ENCODE measurements around the gene ZFAND5.

The ZFAND5 gene, protein sequence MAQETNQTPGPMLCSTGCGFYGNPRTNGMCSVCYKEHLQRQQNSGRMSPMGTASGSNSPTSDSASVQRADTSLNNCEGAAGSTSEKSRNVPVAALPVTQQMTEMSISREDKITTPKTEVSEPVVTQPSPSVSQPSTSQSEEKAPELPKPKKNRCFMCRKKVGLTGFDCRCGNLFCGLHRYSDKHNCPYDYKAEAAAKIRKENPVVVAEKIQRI

DNA sequence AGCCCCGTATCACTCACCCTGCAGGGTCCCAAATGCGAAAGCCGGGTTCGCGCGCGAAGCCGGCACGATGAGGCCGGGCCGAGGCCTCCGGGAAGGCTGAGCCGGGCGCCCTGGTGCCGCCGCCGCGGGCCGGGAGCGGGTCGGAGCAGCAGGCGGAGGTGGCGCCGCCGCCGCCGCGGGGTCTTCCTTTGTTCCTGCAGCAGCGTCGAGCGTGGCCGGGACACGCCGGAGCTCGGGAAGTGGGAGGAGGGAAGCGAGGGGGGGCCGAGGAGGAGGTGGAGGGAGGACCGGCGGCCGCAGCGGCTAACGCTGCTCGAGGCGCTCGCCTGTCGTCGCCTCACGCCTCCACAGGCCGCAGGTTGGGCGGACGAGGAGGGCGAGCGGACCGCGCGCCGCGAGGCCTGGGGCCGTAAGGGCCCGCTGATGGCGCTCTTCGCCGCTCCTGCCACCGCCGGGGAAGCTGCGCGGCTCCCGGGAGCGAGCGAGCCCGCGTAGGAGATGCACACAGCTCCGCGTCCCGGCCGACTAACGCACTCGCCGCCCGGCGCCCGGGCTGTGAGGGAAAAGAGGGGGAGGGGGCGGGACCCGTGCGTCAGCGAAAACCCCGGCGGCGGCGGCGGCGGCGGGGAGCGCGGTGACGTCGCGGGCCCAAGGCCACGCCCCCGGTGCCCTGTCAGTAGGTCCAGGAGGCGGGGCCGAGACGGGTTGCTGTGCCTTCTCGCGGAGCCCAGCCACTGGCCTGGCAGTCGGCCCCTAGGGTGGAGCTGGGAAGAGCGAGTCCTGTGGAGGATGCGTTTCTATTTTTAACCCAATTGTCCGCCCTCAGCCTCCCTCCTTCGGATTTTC, at the start of gene ZFAND5:
Gene ZFAND5 (minus strand): TSS at position 530 of the 846 bp plus-strand sequence. CDS start 4,430 bp downstream, outside the sequence.
- DNase-seq (ENCODE audit: low spot score) = peak; percentile 99

DNA sequence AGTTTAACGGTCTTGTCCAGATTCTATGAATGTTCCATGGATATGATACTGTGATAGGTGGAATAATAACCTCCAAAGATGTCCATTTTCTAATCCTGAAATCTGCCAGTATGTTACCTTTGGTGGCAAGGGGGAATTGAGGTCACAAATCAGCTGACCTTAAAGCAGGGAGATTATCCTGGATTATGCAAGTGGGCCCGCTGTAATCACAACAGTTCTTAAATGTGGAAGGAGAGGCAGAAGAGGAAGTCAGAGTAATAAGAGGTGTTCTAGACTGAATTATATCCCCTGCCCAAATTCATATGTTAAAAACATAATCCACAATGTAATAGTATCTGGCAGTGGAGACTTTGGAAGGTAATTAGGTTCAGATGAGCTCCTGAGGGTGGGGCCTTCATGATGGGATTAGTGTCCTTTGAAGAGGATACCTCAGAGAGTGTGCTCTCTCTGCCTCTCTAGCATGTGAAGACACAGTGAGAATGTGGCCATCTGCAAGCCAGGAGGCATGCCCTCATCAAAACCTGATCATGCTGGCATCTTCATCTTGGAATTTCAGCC, 47.6 kb upstream of the ZFAND5 start:
- DNase-seq (ENCODE audit: low spot score) = no peak

GRCh38 chr9:72410214-72410613, 45.2 kb upstream of the ZFAND5 start:
- DNase-seq (ENCODE audit: low spot score) = no peak

- DNase-seq (ENCODE audit: low spot score) = no peak
Observed at GRCh38 chr9:72407114-72407513, 42.1 kb upstream of the ZFAND5 start.

DNA sequence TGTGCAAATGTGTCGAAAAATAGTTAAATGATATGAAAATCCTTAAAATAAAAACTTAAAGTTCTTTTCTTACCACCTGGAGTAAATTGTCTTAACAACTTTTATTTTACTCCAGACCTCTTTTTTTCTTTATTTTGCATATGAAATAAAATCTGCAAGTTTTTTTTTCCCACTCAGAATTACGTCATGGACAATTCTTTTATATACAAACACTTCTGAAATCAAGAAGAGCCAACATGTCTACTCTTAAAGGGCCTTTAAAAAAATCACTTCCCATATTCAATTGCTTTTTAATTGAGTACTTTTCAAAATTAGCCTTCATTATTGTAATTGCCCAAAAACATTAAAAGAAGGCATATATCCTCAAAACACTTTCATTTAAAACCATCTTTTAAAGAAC, 37.7 kb upstream of the ZFAND5 start:
- DNase-seq (ENCODE audit: low spot score) = no peak

- DNase-seq (ENCODE audit: low spot score) = no peak
Observed at GRCh38 chr9:72401396-72401795, 36.4 kb upstream of the ZFAND5 start.

DNA sequence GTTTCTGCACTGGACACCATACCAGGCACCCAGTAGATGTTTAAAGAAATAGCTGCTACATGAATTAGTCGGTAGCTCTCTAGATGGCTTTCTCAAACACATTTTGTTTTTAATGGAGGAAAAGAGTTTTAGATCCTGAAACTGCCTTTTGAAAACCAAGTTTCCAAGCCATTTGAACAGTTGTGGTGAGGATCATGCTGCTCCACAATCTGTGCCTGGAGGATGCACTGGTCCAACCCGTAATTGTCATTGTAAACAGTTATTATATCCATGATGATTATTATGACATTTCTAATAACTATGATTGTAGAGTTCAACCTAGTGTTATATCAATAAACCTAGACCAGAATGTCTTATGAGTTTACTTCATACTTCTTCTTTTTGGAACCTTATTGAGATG, 35.9 kb upstream of the ZFAND5 start:
- DNase-seq (ENCODE audit: low spot score) = no peak

DNA sequence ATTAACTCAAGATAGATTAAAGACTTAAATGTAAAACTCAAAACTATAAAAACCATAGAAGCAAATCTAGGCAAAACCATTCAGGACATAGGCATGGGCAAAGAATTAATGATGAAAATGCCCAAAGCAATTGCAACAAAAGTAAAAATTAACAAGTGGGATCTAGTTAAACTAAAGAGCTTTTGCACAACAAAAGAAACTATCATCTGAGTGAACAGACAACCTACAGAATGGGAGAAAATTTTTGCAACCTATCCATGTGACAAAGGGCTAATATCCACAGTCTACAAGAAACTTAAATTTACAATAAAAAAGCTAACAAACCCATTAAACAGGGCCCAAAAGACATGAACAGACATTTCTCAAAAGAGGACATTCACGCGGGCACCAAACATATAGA, 34.4 kb upstream of the ZFAND5 start:
- no peak for DNase-seq (ENCODE audit: low spot score)

DNA sequence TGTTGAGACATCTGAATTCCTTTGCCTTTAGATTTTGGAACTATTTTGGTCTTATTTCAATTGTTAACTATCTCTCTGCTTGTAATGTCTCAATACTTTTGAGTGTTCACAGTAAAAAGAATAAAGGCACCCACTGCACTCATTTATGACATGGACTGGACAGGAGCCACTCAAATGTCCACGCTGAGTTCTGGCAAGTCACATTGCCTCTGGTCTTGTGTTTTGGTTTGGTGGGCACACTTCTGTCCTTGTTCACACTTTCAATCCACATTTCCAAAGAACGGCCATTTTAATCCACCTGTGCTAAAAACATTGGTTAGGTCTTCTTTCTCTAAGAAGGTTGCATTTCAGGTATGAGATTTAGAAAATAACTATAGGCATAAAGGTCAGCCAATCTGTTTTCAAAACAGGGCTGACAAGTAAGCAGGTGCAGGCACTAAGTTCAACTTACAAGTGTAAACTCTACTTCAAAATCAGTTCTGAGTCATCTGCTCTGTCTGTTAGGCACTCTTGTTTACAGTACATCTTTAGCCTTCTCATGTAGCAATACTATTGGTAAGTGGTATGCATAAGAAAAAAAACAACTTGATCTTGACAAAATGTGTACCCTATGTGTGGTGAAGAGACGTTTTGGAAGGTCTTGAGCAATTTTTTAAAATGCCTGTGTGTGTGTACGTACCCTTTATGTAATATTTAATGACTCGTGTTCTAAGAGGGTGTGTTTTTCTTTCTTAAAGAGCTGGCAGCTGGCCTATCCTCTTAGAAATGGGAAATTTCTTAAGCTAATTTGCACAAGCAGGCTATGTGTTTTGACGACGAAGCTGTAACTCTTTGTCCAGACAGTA, 31.5 kb upstream of the ZFAND5 start:
- DNase-seq (ENCODE audit: low spot score) = no peak

DNA sequence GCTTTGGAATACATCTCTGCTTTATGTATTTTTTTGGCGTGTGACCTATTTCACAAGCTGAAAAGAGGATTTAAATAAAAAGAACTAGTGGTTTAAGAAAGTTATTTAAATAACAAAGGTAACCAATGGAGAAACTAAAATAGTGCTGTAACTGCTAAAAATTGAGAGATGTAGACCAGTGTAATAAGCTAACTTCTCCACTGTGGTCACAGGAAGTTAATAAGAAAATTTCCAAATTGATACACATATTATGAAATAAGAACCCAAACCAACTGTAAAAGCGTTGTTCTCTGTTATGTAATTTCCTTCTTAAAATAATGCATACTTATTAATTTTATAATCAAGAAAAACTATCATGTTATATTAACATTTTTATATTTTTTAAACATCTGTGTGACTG, 29.1 kb upstream of the ZFAND5 start:
- DNase-seq (ENCODE audit: low spot score) = no peak

GRCh38 chr9:72390907-72391306, 25.9 kb upstream of the ZFAND5 start:
- DNase-seq (ENCODE audit: low spot score) = no peak

GRCh38 chr9:72386186-72386585, 21.2 kb upstream of the ZFAND5 start:
- no peak for DNase-seq (ENCODE audit: low spot score)

DNA sequence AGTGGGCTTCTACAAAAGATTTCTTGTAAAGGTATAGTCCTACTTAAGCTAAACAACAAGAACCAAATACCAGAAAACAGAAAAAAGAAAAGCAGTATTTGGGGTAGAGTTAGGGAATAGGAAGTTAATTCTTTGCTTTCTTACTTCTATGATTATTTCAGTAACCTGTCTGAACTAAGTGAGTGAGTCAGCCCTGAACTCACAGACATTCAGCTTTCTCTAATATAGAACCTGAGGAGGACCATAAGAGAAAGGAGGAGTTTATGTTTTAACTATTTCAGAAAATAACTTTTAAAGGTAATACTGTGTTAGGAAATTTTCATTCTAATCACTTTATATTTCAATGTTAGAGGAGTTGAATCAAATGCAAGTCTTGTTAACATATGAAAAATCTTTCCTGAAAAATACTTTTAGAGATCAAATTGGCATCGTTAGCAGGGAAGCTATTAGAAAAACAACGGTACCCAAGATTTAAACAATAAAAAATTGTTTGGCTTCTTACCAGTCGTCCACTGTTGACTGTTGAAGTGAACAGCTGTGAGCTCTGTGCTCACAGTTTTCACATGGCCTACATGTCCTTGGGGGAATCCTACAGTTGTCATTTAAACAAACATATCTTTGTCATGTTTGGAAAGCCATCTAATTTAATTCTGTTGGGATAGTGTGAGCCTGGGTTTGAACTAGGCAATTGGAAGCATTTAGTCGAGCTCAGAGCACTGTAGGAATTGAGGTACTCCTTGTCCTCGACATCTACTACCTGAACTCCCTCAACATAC, 19.9 kb upstream of the ZFAND5 start:
- no peak for DNase-seq (ENCODE audit: low spot score)

GRCh38 chr9:72383978-72384709, 19.1 kb upstream of the ZFAND5 start:
- no peak for DNase-seq (ENCODE audit: low spot score)

DNA sequence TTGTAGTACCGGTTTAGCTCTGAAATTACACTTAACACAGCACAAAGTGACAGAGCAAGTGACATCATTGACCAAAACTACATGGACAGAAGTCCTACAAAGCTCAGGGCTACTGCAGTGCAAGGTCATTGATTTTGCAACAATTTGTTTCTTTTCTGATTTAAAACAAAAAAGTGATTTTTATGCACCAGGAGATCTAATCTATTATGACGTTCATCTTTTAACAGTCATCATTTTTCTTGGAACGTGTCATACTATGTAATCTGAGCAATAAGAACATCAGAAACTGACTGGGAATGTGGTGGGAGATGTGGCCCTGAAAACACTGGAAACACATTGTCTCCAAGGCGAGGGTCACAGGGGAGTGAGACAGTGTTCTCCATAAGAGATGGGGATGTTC, 17.4 kb upstream of the ZFAND5 start:
- no peak for DNase-seq (ENCODE audit: low spot score)

GRCh38 chr9:72377041-72377440, 12.0 kb upstream of the ZFAND5 start:
- no peak for DNase-seq (ENCODE audit: low spot score)

DNA sequence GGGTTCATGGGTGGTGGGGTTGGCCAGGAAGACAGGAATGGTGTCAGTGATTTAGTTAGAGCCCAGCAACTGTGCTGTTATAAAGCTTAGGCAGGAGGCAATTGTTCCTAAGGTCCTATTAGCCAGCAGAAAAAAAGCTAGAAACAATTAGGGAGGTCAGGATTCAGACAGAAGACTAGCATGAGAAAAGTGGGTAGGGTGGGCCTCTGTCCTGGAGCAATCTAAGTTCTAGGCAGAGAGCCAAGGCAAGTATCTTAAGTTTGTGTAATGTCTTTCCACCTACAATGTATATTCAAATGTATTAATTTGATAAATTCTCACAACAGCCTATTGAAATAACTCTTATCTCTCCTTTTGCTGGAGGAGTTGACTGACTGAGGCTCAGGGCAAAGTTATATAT, 6.1 kb upstream of the ZFAND5 start:
- no peak for DNase-seq (ENCODE audit: low spot score)

DNA sequence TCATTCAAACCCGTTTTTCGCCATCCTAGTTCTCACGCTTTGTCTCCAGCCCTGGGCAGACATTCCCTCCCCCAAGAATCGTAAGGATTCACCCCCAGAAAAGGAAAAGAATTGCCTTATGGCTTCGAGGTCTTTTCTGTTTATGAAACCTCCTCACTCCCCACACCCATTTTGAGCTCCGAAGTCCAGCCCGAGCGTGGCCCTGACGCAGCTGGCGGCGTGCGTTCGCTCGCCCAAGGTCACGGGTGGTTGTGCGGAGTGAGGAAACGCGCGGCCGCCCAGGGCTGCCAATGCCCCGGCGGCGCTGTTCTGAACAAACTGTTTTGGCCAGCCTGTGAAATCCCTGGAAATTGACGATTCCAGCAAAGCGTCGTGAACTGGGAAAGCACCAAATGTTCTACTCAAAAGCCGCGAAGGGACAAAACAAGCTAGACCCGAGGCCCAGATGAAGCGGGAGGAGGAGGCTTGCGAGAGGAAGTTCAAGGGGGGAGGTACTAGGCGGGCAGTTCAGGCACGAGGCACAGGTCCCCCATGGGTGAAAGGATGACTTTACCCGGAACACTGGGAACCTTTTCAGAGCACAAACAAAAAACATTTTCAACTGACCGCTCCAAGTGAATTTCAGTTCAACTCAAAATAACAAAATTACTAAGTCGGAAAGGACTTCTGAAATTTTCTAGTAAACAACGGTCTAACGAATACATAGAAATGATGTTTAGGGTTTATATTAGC, 683 bp upstream of the ZFAND5 start:
- peak; percentile 89 for DNase-seq (ENCODE audit: low spot score)

DNA sequence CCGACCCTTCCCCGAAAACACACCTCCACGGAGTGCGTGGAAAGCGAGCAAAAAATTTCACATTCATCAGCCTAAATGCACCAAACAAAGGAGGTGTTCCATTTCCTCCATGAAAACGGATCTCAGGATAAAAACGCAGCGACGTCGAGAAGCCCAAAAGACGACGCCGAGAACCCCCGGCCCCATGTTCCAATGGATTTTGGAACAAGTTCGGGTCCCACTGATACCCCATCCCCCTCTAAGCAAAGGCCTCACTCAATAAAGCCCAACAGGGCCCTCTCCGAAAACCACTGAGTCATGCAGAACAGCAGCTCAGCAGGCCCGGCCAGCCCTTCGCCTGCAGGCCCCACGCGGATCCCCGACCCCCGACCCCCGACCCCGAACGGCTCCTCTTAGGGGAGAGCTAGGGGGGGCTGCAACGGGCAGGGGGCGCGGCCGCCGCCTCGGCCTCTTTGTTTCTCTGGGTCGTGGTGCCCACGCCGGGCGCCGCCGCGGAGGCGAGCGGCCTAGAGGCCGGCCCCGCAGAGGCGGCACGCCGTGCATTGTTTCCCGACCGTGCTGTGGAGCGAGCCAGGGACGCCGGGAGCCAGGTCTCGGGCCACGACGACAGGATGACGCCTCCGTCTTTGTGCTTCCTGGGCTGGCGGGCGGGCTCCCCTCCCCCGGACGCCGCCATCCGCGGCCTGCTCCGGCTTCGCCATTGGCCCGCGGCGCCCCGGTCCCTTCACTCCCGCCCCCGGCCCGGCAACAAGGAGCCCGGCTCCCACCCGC, 915 bp downstream of the ZFAND5 start:
- peak; percentile 84 for DNase-seq (ENCODE audit: low spot score)

All from left forelimb (tissue), 1 donor.